Nephron (organoid): ENCODE data around the gene AADACL4.
A peak's percentile ranks its signal among the peaks of the same experiment; 100 is the strongest.

Experiments used
- H3K27ac Mint-ChIP-seq, 3 experiments: 2 replicates each; pipeline ENCODE4 v1.8.0; 2020; ENCODE audit warnings: mixed read lengths in 3 of 3, mild to moderate bottlenecking in 2 of 3, moderate library complexity in 1 of 3
- H3K27me3 Mint-ChIP-seq: 2 replicates; pipeline ENCODE4 v1.8.0; 2021; ENCODE audit warnings: low read depth, mild to moderate bottlenecking, moderate library complexity, mixed read lengths
- H3K36me3 Mint-ChIP-seq: 2 replicates; pipeline ENCODE4 v1.8.0; 2020; ENCODE audit warnings: low read depth, mixed read lengths
- H3K4me1 Mint-ChIP-seq: 2 replicates; pipeline ENCODE4 v1.8.0; 2020; ENCODE audit warnings: mixed read lengths
- H3K4me3 Mint-ChIP-seq, 3 experiments: 2 replicates each; pipeline ENCODE4 v1.8.0; 2020; ENCODE audit warnings: mild to moderate bottlenecking in 3 of 3, mixed read lengths in 3 of 3, moderate library complexity in 2 of 3
- H3K9me3 Mint-ChIP-seq: 2 replicates; pipeline ENCODE4 v1.8.0; 2020; ENCODE audit warnings: mixed read lengths
- TF ChIP-seq, protein P1 (sequence below), 3 experiments: fragments of 200-600 bp; sonication (generic); IDR thresholded peaks; one replicate each; pipeline ENCODE4 v1.5.0; 2021; ENCODE audit warnings: antibody characterized with exemption in 3 of 3; ENCODE audit not compliant: unreplicated experiment in 3 of 3

Gene AADACL4

DNA sequence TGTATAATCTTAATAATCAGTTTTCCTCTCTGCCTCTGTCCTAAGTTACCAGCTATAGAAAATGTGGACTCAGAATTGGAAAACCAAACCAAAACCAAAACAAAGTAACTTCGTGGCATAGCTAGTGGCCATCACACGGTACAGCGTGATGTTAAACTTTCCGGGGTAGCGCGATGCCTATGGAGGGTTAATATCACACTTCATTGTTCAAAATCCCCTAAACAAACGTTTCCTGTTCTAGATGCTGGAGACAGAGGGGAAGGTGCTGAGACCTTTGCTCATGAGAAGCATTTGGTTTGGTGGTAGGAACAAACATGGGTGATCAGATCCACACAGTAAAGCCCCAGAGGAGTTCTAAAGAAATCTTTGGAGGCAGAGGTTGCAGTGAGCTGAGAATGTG lies 4.9 kb downstream of the AADACL4 start:
- peaks cover 19% of the 10 kb centered on the region for H3K4me1 Mint-ChIP-seq
- peaks cover 2% of the 10 kb centered on the region for H3K9me3 Mint-ChIP-seq
- H3K27me3 Mint-ChIP-seq = peaks cover 7% of the 10 kb centered on the region
- H3K36me3 Mint-ChIP-seq = no peaks in the 10 kb centered on the region
- H3K27ac Mint-ChIP-seq = peak overlapping the region in 2 of 3 experiments; percentile 55 to 96
- H3K4me3 Mint-ChIP-seq = no peak overlapping the region
- TF ChIP-seq, protein P1, sequence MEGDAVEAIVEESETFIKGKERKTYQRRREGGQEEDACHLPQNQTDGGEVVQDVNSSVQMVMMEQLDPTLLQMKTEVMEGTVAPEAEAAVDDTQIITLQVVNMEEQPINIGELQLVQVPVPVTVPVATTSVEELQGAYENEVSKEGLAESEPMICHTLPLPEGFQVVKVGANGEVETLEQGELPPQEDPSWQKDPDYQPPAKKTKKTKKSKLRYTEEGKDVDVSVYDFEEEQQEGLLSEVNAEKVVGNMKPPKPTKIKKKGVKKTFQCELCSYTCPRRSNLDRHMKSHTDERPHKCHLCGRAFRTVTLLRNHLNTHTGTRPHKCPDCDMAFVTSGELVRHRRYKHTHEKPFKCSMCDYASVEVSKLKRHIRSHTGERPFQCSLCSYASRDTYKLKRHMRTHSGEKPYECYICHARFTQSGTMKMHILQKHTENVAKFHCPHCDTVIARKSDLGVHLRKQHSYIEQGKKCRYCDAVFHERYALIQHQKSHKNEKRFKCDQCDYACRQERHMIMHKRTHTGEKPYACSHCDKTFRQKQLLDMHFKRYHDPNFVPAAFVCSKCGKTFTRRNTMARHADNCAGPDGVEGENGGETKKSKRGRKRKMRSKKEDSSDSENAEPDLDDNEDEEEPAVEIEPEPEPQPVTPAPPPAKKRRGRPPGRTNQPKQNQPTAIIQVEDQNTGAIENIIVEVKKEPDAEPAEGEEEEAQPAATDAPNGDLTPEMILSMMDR (IDR thresholded peaks at IDR 0.05; ENCODE audit: unreplicated experiment in 3 of 3) = no peak

DNA sequence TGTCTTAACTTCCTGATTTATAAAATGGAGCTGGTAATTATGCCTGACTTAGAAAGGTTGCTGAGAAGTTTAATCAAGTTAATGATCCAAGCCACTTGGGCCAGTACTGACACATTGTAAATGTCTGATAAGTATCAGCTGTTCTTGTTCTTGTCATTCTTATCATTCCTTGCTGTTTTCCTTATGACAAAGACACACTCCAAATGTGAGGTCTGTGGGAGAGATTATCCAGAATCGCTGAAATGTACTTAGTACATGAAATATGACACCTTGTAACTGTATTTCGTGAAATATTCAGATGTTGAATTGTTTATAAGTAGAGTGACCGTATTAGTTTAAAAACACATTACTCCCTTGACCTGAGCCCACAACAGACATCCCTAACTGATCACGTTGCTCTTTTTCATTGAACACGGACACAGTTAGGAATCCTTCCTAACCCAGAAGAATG lies 6.1 kb downstream of the AADACL4 start:
- Mint-ChIP-seq H3K27me3 (peaks cover 3% of the 10 kb centered on the region), H3K36me3 (no peaks in the 10 kb centered on the region), H3K27ac (peak overlapping the region; percentile 88 to 96 (median 90)), H3K4me3 (peak overlapping the region in 1 of 3 experiments; percentile 63), H3K9me3 (peaks cover 2% of the 10 kb centered on the region), H3K4me1 (peaks cover 19% of the 10 kb centered on the region)
- TF ChIP-seq, protein P1 (IDR thresholded peaks at IDR 0.05; ENCODE audit: unreplicated experiment in 3 of 3) = no peak

DNA sequence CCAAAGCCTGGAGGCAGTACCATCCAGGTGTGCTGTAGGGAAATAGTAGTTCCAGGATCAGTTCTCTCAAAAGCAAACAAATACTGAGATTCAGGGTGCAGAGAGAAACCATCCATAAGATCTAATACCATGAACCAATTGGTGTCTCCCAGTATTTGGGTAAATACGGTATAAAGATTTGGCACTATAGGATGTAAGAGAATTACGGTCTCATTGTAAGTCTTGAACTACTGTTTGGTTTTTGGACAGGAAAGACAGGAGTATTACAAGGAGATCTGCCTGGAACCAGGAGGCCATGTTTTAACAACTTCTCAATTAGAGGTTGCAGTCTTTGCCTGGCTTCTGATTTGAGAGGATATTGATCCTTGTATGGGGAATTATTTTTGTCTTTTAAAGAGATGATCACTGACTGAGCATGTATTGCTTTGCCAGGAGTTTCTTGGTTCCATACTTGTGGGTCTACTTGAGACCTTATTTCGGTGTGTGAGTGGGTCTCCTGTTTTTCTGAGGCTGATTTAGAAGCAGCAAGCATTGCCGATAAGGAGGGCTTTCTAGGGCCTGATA lies 10.2 kb downstream of the AADACL4 start:
- Mint-ChIP-seq H3K4me1 (peaks cover 17% of the 10 kb centered on the region), H3K36me3 (no peaks in the 10 kb centered on the region), H3K27ac (peak overlapping the region in 2 of 3 experiments; percentile 31 to 42), H3K27me3 (peaks cover 9% of the 10 kb centered on the region), H3K9me3 (peaks cover 2% of the 10 kb centered on the region), H3K4me3 (no peak overlapping the region)
- TF ChIP-seq, protein P1 (IDR thresholded peaks at IDR 0.05; ENCODE audit: unreplicated experiment in 3 of 3) = no peak

DNA sequence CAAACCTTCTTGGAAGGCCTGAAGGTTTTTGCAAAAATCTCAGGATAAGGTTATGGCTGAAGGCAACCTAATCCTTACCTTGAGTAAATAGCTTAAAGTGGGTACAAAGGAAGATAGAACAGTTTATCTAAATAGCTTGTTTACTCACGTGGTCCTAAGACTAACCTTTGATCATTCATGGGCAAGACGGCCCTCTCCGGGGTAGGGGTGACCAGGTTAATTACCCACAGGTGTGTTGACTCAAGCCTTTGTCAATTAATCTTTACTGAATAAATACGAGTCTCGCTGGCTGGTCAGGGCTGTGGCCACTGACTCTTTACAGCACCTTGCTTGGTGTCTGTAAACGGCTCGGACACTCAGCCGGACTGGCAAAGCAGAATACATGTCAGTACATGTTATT lies 10.8 kb downstream of the AADACL4 start:
- H3K27ac Mint-ChIP-seq = no peak overlapping the region
- peaks cover 13% of the 10 kb centered on the region for H3K4me1 Mint-ChIP-seq
- H3K36me3 Mint-ChIP-seq = no peaks in the 10 kb centered on the region
- H3K9me3 Mint-ChIP-seq = peaks cover 2% of the 10 kb centered on the region
- peaks cover 9% of the 10 kb centered on the region for H3K27me3 Mint-ChIP-seq
- TF ChIP-seq, protein P1 (IDR thresholded peaks at IDR 0.05; ENCODE audit: unreplicated experiment in 3 of 3) = no peak
- no peak overlapping the region for H3K4me3 Mint-ChIP-seq

DNA sequence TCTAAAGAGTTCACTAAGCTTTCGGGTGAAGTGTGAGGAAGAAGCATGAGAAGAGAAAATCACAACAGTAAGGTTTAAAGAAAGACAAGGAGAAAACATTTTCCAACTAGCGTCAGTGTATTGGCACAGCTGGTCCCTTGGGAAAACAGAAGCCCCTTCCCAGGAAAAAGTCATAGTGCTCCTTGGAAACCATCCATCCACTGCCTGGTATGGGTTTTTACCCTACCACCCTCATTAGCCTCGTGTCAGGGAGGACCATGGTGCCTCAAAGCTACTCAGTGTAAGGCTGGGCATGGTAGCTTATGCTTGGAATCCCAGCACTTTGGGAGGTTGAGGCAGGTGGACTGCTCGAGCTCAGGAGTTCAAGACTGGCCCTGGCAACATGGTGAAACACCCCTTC lies 12.7 kb downstream of the AADACL4 start:
- TF ChIP-seq, protein P1 (IDR thresholded peaks at IDR 0.05; ENCODE audit: unreplicated experiment in 3 of 3) = no peak
- no peaks in the 10 kb centered on the region for H3K9me3 Mint-ChIP-seq
- peaks cover 9% of the 10 kb centered on the region for H3K27me3 Mint-ChIP-seq
- no peak overlapping the region for H3K4me3 Mint-ChIP-seq
- peaks cover 7% of the 10 kb centered on the region for H3K4me1 Mint-ChIP-seq
- H3K27ac Mint-ChIP-seq = no peak overlapping the region
- no peaks in the 10 kb centered on the region for H3K36me3 Mint-ChIP-seq
